ENCODE measurements around the gene PDE3A.

DNA sequence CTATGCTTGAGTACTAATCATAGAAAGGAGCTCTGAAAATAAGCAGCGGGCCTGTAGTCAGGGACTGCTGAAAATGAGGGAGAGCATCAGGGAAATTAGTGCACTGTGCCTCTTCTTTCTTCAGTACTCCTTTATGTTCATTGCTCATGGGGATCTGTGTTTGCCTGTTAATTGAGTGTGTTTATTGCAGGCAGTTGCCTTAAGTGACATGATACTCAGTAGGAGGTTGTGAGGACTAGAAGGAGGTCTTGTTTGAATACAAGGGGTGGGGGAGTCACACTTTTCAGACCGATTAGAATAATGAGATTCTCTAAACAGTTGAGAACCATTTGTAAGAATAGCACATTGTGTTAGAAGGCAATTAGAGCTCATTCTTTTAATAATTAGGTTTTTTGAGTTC lies 224.2 kb downstream of the PDE3A start:
- TF ChIP-seq SIN3A (IDR thresholded peaks at IDR 0.05; ENCODE audit: borderline replicate concordance, low read depth, low read length) (no peak), USF2 (IDR thresholded peaks at IDR 0.05; ENCODE audit: borderline replicate concordance, low read depth, low read length) (no peak), CTCF (IDR thresholded peaks at IDR 0.05) (no peak), EP300 (IDR thresholded peaks at IDR 0.05; ENCODE audit: borderline replicate concordance in 1 of 2, low read depth in 1 of 2, low read length in 1 of 2) (no peak), REST (IDR thresholded peaks at IDR 0.05; ENCODE audit: low read depth, low read length) (no peak), RFX5 (IDR thresholded peaks at IDR 0.05; ENCODE audit: low read length) (no peak), FOXM1 (IDR thresholded peaks at IDR 0.05; ENCODE audit: low read depth) (no peak), JUND (IDR thresholded peaks at IDR 0.05) (no peak)
- TF ChIP-seq, protein P1, sequence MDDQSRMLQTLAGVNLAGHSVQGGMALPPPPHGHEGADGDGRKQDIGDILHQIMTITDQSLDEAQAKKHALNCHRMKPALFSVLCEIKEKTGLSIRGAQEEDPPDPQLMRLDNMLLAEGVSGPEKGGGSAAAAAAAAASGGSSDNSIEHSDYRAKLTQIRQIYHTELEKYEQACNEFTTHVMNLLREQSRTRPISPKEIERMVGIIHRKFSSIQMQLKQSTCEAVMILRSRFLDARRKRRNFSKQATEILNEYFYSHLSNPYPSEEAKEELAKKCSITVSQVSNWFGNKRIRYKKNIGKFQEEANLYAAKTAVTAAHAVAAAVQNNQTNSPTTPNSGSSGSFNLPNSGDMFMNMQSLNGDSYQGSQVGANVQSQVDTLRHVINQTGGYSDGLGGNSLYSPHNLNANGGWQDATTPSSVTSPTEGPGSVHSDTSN (IDR thresholded peaks at IDR 0.05), result no peak
- TF ChIP-seq, protein P2, sequence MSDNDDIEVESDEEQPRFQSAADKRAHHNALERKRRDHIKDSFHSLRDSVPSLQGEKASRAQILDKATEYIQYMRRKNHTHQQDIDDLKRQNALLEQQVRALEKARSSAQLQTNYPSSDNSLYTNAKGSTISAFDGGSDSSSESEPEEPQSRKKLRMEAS (IDR thresholded peaks at IDR 0.05; ENCODE audit: low read depth), result no peak

All from SK-N-SH (cell line).